ENCODE measurements around the gene PPARG.

Gene PPARG

DNA sequence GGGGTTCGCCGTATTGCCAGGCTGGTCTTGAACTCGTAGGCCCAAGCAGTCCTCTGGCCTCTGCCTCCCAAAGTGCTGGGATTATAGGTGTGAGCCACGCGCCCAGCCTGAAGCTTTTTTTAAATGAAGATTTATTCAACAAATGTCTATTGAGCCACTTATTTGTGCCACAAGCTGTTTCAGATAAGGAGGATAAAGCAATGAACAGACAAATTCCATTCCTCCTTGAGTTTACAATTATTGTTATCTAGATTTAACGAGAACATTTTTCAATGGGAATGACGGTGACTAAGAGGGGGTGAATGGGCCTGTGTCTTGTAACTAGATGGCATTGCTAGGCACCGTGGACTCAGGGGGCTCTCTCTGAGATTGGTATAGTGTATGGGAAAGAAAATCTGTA is 10.2 kb downstream of the PPARG start:
- ChIA-PET POLR2A (ENCODE audit: low non-redundant PET) (no interaction called here), CTCF (no interaction called here)
- no peak for DNase-seq (ENCODE audit: low spot score)
- TF ChIP-seq, protein P1, sequence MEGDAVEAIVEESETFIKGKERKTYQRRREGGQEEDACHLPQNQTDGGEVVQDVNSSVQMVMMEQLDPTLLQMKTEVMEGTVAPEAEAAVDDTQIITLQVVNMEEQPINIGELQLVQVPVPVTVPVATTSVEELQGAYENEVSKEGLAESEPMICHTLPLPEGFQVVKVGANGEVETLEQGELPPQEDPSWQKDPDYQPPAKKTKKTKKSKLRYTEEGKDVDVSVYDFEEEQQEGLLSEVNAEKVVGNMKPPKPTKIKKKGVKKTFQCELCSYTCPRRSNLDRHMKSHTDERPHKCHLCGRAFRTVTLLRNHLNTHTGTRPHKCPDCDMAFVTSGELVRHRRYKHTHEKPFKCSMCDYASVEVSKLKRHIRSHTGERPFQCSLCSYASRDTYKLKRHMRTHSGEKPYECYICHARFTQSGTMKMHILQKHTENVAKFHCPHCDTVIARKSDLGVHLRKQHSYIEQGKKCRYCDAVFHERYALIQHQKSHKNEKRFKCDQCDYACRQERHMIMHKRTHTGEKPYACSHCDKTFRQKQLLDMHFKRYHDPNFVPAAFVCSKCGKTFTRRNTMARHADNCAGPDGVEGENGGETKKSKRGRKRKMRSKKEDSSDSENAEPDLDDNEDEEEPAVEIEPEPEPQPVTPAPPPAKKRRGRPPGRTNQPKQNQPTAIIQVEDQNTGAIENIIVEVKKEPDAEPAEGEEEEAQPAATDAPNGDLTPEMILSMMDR (conservative IDR thresholded peaks at IDR 0.05; ENCODE audit: low read depth) = no peak
- H3K27ac ChIP-seq = no peak overlapping the region

GRCh38 chr3:12300137-12300536 is 11.3 kb downstream of the PPARG start:
- TF ChIP-seq, protein P1 (conservative IDR thresholded peaks at IDR 0.05; ENCODE audit: low read depth) = no peak
- ChIA-PET CTCF (interaction anchor here (0.6 kb wide), 1 partner anchor 88 kb away, joined by 3 read pairs; no protein-coding TSS in a partner anchor), POLR2A (ENCODE audit: low non-redundant PET) (no interaction called here)
- H3K27ac ChIP-seq = no peak overlapping the region
- no peak for DNase-seq (ENCODE audit: low spot score)

DNA sequence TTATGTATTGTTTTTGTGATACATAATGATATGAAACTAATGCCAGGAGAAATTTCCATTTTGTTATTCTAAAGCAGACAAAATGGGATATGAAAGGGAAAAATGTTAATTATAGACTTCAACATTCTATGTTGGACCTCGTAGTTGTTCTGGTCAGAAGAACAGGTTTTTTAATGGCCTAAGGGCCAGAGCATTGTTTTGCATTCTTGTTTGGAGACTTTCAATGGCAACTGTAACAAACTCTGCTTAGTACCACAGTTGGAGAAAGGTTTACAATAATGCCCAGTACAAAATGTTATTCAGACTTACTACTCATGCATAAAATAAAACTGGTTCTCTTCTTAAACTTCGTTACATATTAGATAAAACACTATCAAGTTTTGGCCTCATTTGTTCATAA is 12.2 kb downstream of the PPARG start:
- ChIA-PET CTCF (no interaction called here), POLR2A (ENCODE audit: low non-redundant PET) (no interaction called here)
- no peak for DNase-seq (ENCODE audit: low spot score)
- H3K27ac ChIP-seq = no peak overlapping the region
- TF ChIP-seq, protein P1 (conservative IDR thresholded peaks at IDR 0.05; ENCODE audit: low read depth) = no peak

DNA sequence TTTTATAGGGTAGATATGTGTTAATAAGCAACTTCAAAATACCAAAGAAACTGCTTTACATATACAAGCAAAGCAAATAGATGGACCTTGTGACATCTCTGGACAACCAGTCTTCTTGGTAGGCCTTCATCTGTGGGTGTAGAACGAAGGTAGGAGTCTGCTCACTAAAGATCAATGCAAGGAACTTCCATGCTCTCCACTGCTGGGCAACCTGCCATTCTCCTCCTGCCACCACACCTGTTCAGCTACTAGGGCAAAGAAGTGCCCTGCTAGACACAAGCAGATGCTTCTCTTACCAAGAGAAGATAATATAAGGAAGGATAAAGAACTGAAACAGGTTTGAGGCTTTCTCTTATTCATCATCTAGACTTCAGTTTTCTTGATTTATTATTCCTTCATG is 12.6 kb downstream of the PPARG start:
- DNase-seq (ENCODE audit: low spot score) = no peak
- H3K27ac ChIP-seq = no peak overlapping the region
- ChIA-PET CTCF (no interaction called here), POLR2A (ENCODE audit: low non-redundant PET) (no interaction called here)
- TF ChIP-seq, protein P1 (conservative IDR thresholded peaks at IDR 0.05; ENCODE audit: low read depth) = no peak

DNA sequence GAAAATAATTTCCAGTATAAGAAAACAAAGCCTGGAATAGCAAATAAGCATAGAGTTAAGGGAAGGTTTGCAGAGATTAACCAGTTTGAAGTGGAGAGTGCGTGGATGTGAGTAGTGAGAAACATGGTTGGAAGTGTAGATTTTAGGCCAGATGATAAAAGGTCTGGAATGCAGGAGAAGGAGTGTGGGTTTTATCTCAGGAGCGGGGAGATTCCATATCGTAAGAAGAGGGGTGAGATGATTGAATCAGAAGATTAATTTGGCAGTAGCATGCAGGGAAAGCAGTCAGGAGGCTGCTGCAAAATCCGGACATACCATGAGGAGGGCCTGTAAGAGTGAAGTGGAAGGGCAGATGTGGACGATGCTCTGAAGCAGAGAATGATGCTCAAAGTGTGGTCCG is 13.7 kb downstream of the PPARG start:
- ChIA-PET CTCF (interaction anchor here (0.6 kb wide), 1 partner anchor 131 kb away, joined by 4 read pairs; no protein-coding TSS in a partner anchor), POLR2A (ENCODE audit: low non-redundant PET) (no interaction called here)
- TF ChIP-seq, protein P1 (conservative IDR thresholded peaks at IDR 0.05; ENCODE audit: low read depth) = no peak
- H3K27ac ChIP-seq = no peak overlapping the region
- no peak for DNase-seq (ENCODE audit: low spot score)

- no peak for DNase-seq (ENCODE audit: low spot score)
- no peak overlapping the region for H3K27ac ChIP-seq
- TF ChIP-seq, protein P1 (conservative IDR thresholded peaks at IDR 0.05; ENCODE audit: low read depth) = no peak
- POLR2A ChIA-PET (ENCODE audit: low non-redundant PET) = no interaction called here
- CTCF ChIA-PET = no interaction called here
Observed at GRCh38 chr3:12303534-12303933, 14.7 kb downstream of the PPARG start.

GRCh38 chr3:12303993-12304392 is 15.1 kb downstream of the PPARG start:
- CTCF ChIA-PET = no interaction called here
- DNase-seq (ENCODE audit: low spot score) = no peak
- TF ChIP-seq, protein P1 (conservative IDR thresholded peaks at IDR 0.05; ENCODE audit: low read depth) = no peak
- POLR2A ChIA-PET (ENCODE audit: low non-redundant PET) = no interaction called here
- H3K27ac ChIP-seq = no peak overlapping the region
